ENCODE measurements around the gene CEP44.
"Not testable (repeated sequence)": the region's sequence is repeated elsewhere in the genome, so short reads cannot be mapped to it uniquely, and the experiment has no call there.

Gene CEP44

GRCh38 chr4:174283507-174284471 is at the start of gene CEP44, which contains the start of gene FBXO8:
Gene CEP44, plus strand, starts transcription at chr4:174283911. Its CDS starts 15,211 bp downstream, at chr4:174299122.
Gene FBXO8, minus strand, starts transcription at chr4:174283667. Its CDS starts 20,575 bp downstream, at chr4:174263092.
- DNase-seq = peak; percentile 89

GRCh38 chr4:174236359-174236758 is 47.4 kb upstream of the CEP44 start:
- no peak for DNase-seq

- no peak for DNase-seq
Observed at GRCh38 chr4:174241162-174241561, 42.5 kb upstream of the CEP44 start.

GRCh38 chr4:174244441-174244840 is 39.3 kb upstream of the CEP44 start:
- no peak for DNase-seq

- DNase-seq = no peak
Observed at GRCh38 chr4:174245714-174246113, 38.0 kb upstream of the CEP44 start.

GRCh38 chr4:174248407-174248806 is 35.3 kb upstream of the CEP44 start:
- DNase-seq = no peak

GRCh38 chr4:174252412-174252811 is 31.3 kb upstream of the CEP44 start:
- no peak for DNase-seq

GRCh38 chr4:174254613-174255012 is 29.1 kb upstream of the CEP44 start:
- no peak for DNase-seq

GRCh38 chr4:174255374-174255773 is 28.3 kb upstream of the CEP44 start:
- DNase-seq = no peak

- no peak for DNase-seq
Observed at GRCh38 chr4:174255786-174256185, 27.9 kb upstream of the CEP44 start.

- DNase-seq = no peak
Observed at GRCh38 chr4:174256277-174256713, 27.4 kb upstream of the CEP44 start.

- no peak for DNase-seq
Observed at GRCh38 chr4:174259580-174259979, 24.1 kb upstream of the CEP44 start.

- no peak for DNase-seq
Observed at GRCh38 chr4:174260099-174260498, 23.6 kb upstream of the CEP44 start.

- DNase-seq = not testable (repeated sequence)
Observed at GRCh38 chr4:174261432-174261831, 22.3 kb upstream of the CEP44 start.

- DNase-seq = no peak
Observed at GRCh38 chr4:174262624-174263444, 20.9 kb upstream of the CEP44 start.

- DNase-seq = no peak
Observed at GRCh38 chr4:174263445-174263736, 20.3 kb upstream of the CEP44 start.

- DNase-seq = peak; percentile 58
Observed at GRCh38 chr4:174265916-174266315, 17.8 kb upstream of the CEP44 start.

GRCh38 chr4:174266416-174266815 is 17.3 kb upstream of the CEP44 start:
- DNase-seq = no peak

GRCh38 chr4:174273930-174274329 is 9.8 kb upstream of the CEP44 start:
- no peak for DNase-seq

- DNase-seq = no peak
Observed at GRCh38 chr4:174274436-174274835, 9.3 kb upstream of the CEP44 start.

GRCh38 chr4:174275101-174275500 is 8.6 kb upstream of the CEP44 start:
- DNase-seq = no peak

- DNase-seq = no peak
Observed at GRCh38 chr4:174277433-174277832, 6.3 kb upstream of the CEP44 start.

GRCh38 chr4:174278467-174278866 is 5.2 kb upstream of the CEP44 start:
- DNase-seq = no peak
